ENCODE data around the gene CWC25. TPM values are rescaled to one million over a fixed set of nuclear protein-coding genes. Genes with fewer than 3 reads are reported as not detected.

The CWC25 gene
- total and polyA plus RNA-seq, 9 of the 15 experiments (the other 6 are each of a cell fraction or from before 2014, with no cell fraction given): 16.5 to 27.4 (median 23.0) TPM

GRCh38 chr17:38799501-38800236 is 25.5 kb downstream of the CWC25 start, which contains the start of gene PIP4K2B (continued):
- TF ChIP-seq USF1 (CRISPR knock-in tag; IDR thresholded peaks at IDR 0.05) (no peak), ZNF589 (CRISPR knock-in tag; IDR thresholded peaks at IDR 0.05; ENCODE audit: low read depth) (no peak), RBM15 (IDR thresholded peaks at IDR 0.05; ENCODE audit: insufficient read depth, low read length) (no peak), CHD7 (IDR thresholded peaks at IDR 0.05; ENCODE audit: low read depth, low read length) (no peak), ZFP36 (IDR thresholded peaks at IDR 0.05; ENCODE audit: low read depth, low read length, partially characterized antibody) (no peak), ZNF583 (CRISPR knock-in tag; IDR thresholded peaks at IDR 0.05) (0 out of 2 replicates have a peak, but pooled peaks have one; percentile 19), HNRNPK (IDR thresholded peaks at IDR 0.05; ENCODE audit: low read depth, low read length, poor library complexity, severe bottlenecking) (no peak), TBL1XR1 (IDR thresholded peaks at IDR 0.05; ENCODE audit: low read length in 2 of 2) (no peak), ARID3B (CRISPR knock-in tag; IDR thresholded peaks at IDR 0.05; ENCODE audit: borderline replicate concordance) (no peak), ARID1B (IDR thresholded peaks at IDR 0.05) (no peak; the same call in 1 of the 2 replicates), ETV6 (IDR thresholded peaks at IDR 0.05; ENCODE audit: borderline replicate concordance in 1 of 2, low read depth in 2 of 2, low read length in 1 of 2) (no peak), ETV6 (CRISPR knock-in tag; IDR thresholded peaks at IDR 0.05; ENCODE audit: borderline replicate concordance) (no peak), CBFA2T3 (IDR thresholded peaks at IDR 0.05) (no peak)

All from K562 (cell line).